Iris pigment epithelial cell (primary cell): ENCODE data around the gene UPK1B.
A peak's percentile ranks its signal among the peaks of the same experiment; 100 is the strongest.
"Not testable (repeated sequence)": the region's sequence is repeated elsewhere in the genome, so short reads cannot be mapped to it uniquely, and the experiment has no call there.

Source experiments
- DNase-seq: peaks from one replicate; pipeline ENCODE4 v3.0.0-alpha.2; 2011; ENCODE audit warnings: low read depth

The UPK1B gene

DNA sequence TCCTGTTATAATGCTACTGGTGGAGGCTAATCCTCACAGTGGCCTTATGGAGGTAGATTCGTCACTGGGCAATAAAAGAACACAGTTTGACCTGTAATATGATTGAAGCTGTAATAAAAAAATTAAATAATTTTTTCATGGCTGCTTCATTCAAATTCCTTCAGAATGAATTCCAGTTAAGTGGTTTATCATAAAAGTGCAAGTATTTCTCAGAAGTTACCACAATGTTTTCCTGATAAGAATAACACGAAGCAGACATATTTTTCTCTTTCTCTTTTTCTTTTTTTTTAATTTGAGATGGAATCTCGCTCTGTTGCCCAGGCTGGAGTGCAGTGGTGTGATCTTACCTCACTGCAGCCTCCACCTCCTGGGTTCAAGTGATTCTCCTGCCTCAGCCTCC lies 51.7 kb downstream of the UPK1B start:
- DNase-seq: no peak

DNA sequence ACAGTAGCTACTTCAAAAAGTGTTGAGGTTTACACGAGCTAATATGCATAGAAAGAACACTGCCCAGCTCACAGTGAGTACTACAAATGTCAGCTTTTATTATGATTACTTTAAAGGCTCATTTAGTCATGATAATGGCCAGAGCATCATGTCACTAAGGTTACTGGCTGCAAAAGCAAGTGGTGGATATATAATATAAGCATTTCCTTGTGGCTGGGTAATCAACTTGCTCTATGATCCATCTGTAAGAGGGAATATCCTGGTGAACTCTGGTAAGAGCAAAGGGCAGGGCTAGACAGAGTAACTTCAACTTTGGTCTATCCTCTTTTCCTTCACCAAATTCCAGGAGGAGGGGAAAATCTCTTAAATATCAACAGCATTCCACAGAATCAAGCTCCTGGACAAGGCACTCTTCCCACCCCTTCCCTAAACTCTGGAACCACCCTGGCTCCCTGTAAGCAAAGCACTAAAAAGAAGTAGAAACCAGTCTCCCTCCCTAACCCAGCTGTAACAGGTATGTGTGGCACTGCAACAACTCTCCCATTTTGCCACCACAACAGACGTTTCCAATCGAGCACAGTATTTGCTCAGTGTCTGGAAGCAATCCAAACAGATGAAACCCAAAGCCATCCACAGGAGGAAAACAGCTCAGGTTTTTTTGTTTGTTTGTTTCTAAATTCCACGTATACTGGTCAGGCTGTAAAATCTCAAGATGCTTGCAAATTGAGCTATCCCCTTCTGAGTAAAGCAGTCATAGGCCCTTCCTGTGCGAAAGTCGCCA lies 53.9 kb downstream of the UPK1B start:
- no peak for DNase-seq

DNA sequence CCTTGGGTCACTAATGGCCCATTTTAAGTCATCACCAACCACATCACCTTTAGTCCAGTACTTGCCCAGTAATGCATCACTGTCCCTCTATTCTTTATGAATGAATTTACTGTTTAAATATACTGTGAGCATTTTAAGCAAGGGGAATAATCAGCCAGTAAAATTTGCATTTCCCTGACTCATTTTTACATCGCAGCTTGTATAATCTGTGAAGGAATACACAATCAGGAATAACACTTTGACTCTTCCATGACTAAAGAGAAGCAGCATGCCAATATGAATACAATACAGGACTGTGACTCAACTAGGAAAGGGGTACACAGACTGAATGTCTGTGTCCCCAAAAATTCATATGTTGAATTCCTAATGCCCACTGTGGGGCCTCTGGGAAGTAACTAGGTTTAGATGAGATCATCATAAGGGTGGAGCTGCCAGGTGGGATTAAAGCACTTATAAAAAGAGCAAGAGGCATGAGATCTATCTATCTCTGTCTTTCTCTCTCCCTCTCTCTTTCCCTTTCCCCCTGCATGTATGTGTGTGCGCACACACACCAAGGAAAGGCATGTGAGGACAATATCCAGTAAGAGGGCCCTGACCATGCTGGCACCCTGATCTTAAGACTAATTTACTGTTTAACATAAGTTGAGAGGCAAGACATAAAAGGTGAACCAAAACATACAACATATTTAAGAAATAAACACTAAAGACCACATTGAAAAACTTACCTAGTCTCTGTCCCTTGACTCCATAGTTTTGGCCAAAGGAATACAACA lies 55.2 kb downstream of the UPK1B start:
- no peak for DNase-seq

GRCh38 chr3:119229190-119229589 lies 55.8 kb downstream of the UPK1B start:
- DNase-seq: no peak

DNA sequence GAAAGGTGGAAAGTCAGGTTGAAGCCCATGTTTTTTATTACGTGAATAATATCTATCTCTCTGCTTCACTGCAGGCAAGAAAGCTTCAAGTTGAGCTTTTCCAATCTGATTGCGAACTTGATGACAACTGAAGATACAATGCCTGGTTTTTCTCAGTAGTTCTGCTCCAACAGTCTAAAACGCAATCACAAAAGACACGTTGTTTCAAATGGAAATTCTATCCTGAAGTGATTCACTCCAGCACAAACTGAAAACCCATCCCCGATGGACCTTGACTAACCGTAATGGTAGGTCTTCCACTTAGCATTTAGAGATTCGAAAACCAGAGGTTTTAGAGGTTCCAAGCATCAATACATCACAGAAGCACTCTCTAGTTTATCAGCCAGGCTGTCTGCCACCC lies 56.7 kb downstream of the UPK1B start:
- DNase-seq: no peak

DNA sequence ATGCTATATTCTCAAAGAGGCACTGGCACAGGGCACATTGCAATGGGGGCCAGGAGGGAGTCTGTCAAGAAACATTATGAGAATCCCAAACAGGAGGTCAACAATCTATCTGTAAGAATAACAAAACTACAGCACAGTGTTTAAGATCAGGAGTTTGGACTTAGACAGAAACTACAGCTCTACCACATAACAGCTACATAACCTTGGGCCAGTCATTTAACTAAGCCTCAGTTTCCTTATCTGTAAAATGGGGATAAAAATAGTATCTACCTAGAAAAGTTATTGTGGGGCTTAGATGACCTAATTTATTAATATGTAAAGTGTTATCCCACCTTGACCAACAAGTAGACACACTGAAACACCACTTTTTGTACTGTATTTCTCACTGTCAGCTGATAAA lies 57.3 kb downstream of the UPK1B start:
- DNase-seq: no peak

- DNase-seq: no peak
Observed at GRCh38 chr3:119234610-119235009, 61.2 kb downstream of the UPK1B start.

GRCh38 chr3:119235151-119235550 lies 61.8 kb downstream of the UPK1B start:
- DNase-seq: peak; percentile 74

- no peak for DNase-seq
Observed at GRCh38 chr3:119236756-119237155, 63.4 kb downstream of the UPK1B start.

- DNase-seq: no peak
Observed at GRCh38 chr3:119237299-119237698, 63.9 kb downstream of the UPK1B start.

GRCh38 chr3:119238363-119238762 lies 65.0 kb downstream of the UPK1B start:
- DNase-seq: no peak

DNA sequence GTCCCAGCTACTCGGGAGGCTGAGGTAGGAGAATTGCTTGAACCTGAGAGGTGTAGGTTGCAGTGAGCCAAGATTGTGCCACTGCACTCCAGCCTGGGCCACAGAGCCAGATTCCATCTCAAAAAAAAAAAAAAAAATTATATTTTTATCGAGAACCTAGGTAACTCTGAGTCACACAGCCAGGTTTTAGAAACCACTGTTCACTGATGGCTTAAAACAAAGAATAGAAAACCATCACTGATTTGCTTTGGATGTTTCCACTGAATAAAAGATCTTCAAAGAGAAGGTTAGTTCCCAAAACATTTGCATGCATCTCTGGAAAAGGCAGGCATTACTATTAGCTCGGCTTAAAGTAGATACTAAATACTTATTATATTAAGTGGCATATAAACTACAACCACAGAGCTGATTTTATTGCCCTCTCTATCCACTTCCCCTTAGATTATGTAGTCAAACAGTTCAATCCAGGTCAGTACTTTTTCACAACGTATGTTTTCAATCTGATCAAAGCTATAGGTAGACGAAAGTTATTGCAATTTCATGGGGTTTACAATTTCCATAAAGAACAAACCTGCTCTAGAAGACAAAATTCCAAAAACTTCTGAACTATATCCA lies 65.9 kb downstream of the UPK1B start:
- DNase-seq: no peak

- DNase-seq: no peak
Observed at GRCh38 chr3:119240101-119240590, 66.7 kb downstream of the UPK1B start.

GRCh38 chr3:119240591-119241434 lies 67.4 kb downstream of the UPK1B start, which contains the start of gene B4GALT4:
TSS of gene B4GALT4 (minus strand) at chr3:119240878. CDS start at chr3:119230099, 10,779 bp downstream.
- DNase-seq: peak; percentile 89

DNA sequence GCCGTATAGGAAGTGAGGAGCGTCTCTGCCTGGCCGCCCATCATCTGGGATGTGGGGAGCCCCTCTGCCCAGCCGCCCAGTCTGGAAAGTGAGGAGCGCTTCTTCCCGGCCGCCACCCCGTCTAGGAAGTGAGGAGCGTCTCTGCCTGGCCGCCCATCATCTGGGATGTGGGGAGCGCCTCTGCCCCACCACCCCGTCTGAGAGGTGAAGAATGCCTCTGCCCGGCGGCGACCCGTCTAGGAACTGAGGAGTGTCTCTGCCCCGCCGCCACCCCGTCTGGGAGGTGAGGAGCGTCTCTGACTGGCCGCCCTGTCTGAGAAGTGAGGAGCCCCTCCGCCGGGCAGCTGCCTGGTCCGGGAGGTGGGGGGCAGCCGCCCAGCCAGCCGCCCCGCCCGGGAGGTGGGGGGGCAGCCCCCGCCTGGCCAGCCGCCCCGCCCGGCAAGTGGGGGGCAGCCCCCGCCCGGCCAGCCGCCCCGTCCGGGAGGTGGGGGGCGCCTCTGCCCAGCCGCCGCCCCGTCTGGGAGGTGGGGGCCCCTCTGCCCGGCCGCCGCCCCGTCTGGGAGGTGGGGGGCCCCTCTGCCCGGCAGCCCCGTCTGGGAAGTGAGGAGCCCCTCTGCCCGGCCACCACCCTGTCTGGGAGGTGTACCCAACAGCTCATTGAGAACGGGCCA lies 69.1 kb downstream of the UPK1B start:
- DNase-seq: not testable (repeated sequence)

GRCh38 chr3:119243058-119243529 lies 69.7 kb downstream of the UPK1B start:
- DNase-seq: not testable (repeated sequence)

- DNase-seq: no peak
Observed at GRCh38 chr3:119243712-119244111, 70.3 kb downstream of the UPK1B start.

DNA sequence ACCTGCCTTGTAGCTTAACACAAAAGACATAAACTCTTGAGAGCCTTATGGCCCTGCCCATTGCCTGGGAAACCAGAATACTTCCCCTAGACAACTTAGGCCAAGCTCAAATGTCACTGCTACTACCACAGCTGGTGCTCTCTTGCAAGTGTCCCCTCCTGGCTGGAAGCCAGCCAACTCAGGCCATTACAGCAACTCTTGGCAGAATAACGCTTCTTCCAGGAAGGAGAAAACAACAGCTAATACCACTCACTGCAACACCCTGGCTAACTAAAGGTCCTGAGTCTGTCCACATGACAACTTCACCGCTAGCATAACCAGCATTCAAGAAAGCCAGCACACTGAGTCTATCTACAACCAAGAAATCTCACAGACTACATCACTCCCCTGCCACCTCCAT lies 72.4 kb downstream of the UPK1B start:
- no peak for DNase-seq
